HUES6 (cell line): ENCODE results near the gene TANGO6.

Experiments
- H3K27ac ChIP-seq: 2 replicates; pipeline ENCODE4 v1.7.0; 2013; ENCODE audit warnings: low read depth, mild to moderate bottlenecking, low read length, inconsistent platforms
- H3K27me3 ChIP-seq: 2 replicates; pipeline ENCODE4 v1.6.1; 2013; ENCODE audit warnings: low read length; ENCODE audit not compliant: control insufficient read depth, insufficient read depth
- H3K36me3 ChIP-seq: 2 replicates; pipeline ENCODE4 v1.6.1; 2013; ENCODE audit warnings: low read length; ENCODE audit not compliant: control insufficient read depth, insufficient read depth
- H3K4me1 ChIP-seq: 2 replicates; pipeline ENCODE4 v1.6.1; 2013; ENCODE audit warnings: low read length; ENCODE audit not compliant: control insufficient read depth, insufficient read depth
- H3K4me3 ChIP-seq: 2 replicates; pipeline ENCODE4 v1.5.1; 2013; ENCODE audit warnings: low read depth, low read length
- H3K9ac ChIP-seq: one replicate; pipeline ENCODE4 v1.6.1; 2013; ENCODE audit warnings: mild to moderate bottlenecking, low read length
- H3K9me3 ChIP-seq: 2 replicates; pipeline ENCODE4 v1.6.1; 2013; ENCODE audit warnings: low read depth, low read length; ENCODE audit not compliant: control insufficient read depth, insufficient read depth

TANGO6 gene

GRCh38 chr16:68892214-68892613, 48.9 kb downstream of the TANGO6 start:
- H3K27me3 ChIP-seq, result no peaks in the 10 kb centered on the region
- no peaks in the 10 kb centered on the region for H3K4me1 ChIP-seq
- H3K9me3 ChIP-seq, result no peaks in the 10 kb centered on the region
- H3K9ac ChIP-seq, result no peak overlapping the region
- H3K36me3 ChIP-seq, result no peaks in the 10 kb centered on the region
- no peak overlapping the region for H3K27ac ChIP-seq
- H3K4me3 ChIP-seq, result no peak overlapping the region

GRCh38 chr16:68892898-68893297, 49.6 kb downstream of the TANGO6 start:
- Histone ChIP-seq H3K36me3 (no peaks in the 10 kb centered on the region), H3K27ac (no peak overlapping the region), H3K9me3 (no peaks in the 10 kb centered on the region), H3K4me3 (no peak overlapping the region), H3K9ac (no peak overlapping the region), H3K4me1 (no peaks in the 10 kb centered on the region), H3K27me3 (no peaks in the 10 kb centered on the region)

GRCh38 chr16:68893710-68894705, 50.7 kb downstream of the TANGO6 start:
- no peaks in the 10 kb centered on the region for H3K27me3 ChIP-seq
- H3K27ac ChIP-seq, result no peak overlapping the region
- no peak overlapping the region for H3K9ac ChIP-seq
- no peaks in the 10 kb centered on the region for H3K36me3 ChIP-seq
- no peaks in the 10 kb centered on the region for H3K9me3 ChIP-seq
- H3K4me1 ChIP-seq, result no peaks in the 10 kb centered on the region
- H3K4me3 ChIP-seq, result no peak overlapping the region

GRCh38 chr16:68894714-68895113, 51.4 kb downstream of the TANGO6 start:
- Histone ChIP-seq H3K27me3 (no peaks in the 10 kb centered on the region), H3K4me1 (no peaks in the 10 kb centered on the region), H3K9me3 (no peaks in the 10 kb centered on the region), H3K9ac (no peak overlapping the region), H3K27ac (no peak overlapping the region), H3K36me3 (no peaks in the 10 kb centered on the region), H3K4me3 (no peak overlapping the region)

- Histone ChIP-seq H3K4me1 (peaks cover 13% of the 10 kb centered on the region), H3K36me3 (no peaks in the 10 kb centered on the region), H3K9me3 (no peaks in the 10 kb centered on the region), H3K4me3 (no peak overlapping the region), H3K9ac (no peak overlapping the region), H3K27me3 (no peaks in the 10 kb centered on the region), H3K27ac (no peak overlapping the region)
Measured at GRCh38 chr16:68898026-68898425, 54.7 kb downstream of the TANGO6 start.

- no peak overlapping the region for H3K9ac ChIP-seq
- no peaks in the 10 kb centered on the region for H3K9me3 ChIP-seq
- no peak overlapping the region for H3K27ac ChIP-seq
- H3K4me1 ChIP-seq, result peaks cover 13% of the 10 kb centered on the region
- no peak overlapping the region for H3K4me3 ChIP-seq
- H3K27me3 ChIP-seq, result no peaks in the 10 kb centered on the region
- H3K36me3 ChIP-seq, result no peaks in the 10 kb centered on the region
Measured at GRCh38 chr16:68900009-68900408, 56.7 kb downstream of the TANGO6 start.

GRCh38 chr16:68902003-68902968, 59.0 kb downstream of the TANGO6 start:
- Histone ChIP-seq H3K27ac (no peak overlapping the region), H3K9me3 (no peaks in the 10 kb centered on the region), H3K4me1 (peaks cover 15% of the 10 kb centered on the region), H3K9ac (no peak overlapping the region), H3K4me3 (no peak overlapping the region), H3K36me3 (no peaks in the 10 kb centered on the region), H3K27me3 (no peaks in the 10 kb centered on the region)

- no peak overlapping the region for H3K9ac ChIP-seq
- peaks cover 22% of the 10 kb centered on the region for H3K4me1 ChIP-seq
- no peaks in the 10 kb centered on the region for H3K36me3 ChIP-seq
- H3K9me3 ChIP-seq, result no peaks in the 10 kb centered on the region
- H3K27ac ChIP-seq, result no peak overlapping the region
- no peaks in the 10 kb centered on the region for H3K27me3 ChIP-seq
- no peak overlapping the region for H3K4me3 ChIP-seq
Measured at GRCh38 chr16:68902969-68903345, 59.6 kb downstream of the TANGO6 start.

GRCh38 chr16:68907297-68907696, 64.0 kb downstream of the TANGO6 start:
- H3K4me3 ChIP-seq, result no peak overlapping the region
- H3K36me3 ChIP-seq, result 0 out of 2 replicates have a peak, but pooled peaks cover 5% of the 10 kb centered on the region
- no peak overlapping the region for H3K27ac ChIP-seq
- no peak overlapping the region for H3K9ac ChIP-seq
- H3K4me1 ChIP-seq, result peaks cover 16% of the 10 kb centered on the region
- H3K27me3 ChIP-seq, result no peaks in the 10 kb centered on the region
- no peaks in the 10 kb centered on the region for H3K9me3 ChIP-seq

- Histone ChIP-seq H3K9me3 (no peaks in the 10 kb centered on the region), H3K27ac (no peak overlapping the region), H3K36me3 (0 out of 2 replicates have a peak, but pooled peaks cover 5% of the 10 kb centered on the region)
Measured at GRCh38 chr16:68907781-68908181, 64.5 kb downstream of the TANGO6 start.

More at GRCh38 chr16:68907781-68908181, 64.5 kb downstream of the TANGO6 start:
- Histone ChIP-seq H3K4me3 (no peak overlapping the region), H3K27me3 (no peaks in the 10 kb centered on the region), H3K9ac (no peak overlapping the region), H3K4me1 (peaks cover 12% of the 10 kb centered on the region)
